HepG2 (cell line): ENCODE measurements around the gene TMEM253. TPM values are rescaled to one million over a fixed set of nuclear protein-coding genes. Genes with fewer than 3 reads are reported as not detected.

Experiments
- ELF1 ChIP-seq: sonication (generic); formaldehyde crosslinking; IDR thresholded peaks from 2 replicates; pipeline ENCODE4 v1.4.0; 2020; ENCODE audit warnings: missing genetic modification reagents
- FOXJ3 ChIP-seq: sonication (generic); formaldehyde crosslinking; IDR thresholded peaks from 2 replicates; pipeline ENCODE4 v1.4.0; 2020; ENCODE audit warnings: missing genetic modification reagents, mild to moderate bottlenecking, borderline replicate concordance
- HDAC6 ChIP-seq: fragments of 200-600 bp; sonication (generic); IDR thresholded peaks from 2 replicates; pipeline ENCODE4 v1.7.0; 2017; ENCODE audit warnings: mild to moderate bottlenecking, antibody characterized with exemption, low read length, low read depth
- MTA1 ChIP-seq: sonication (generic); formaldehyde crosslinking; IDR thresholded peaks from 2 replicates; pipeline ENCODE4 v1.4.0; 2020; ENCODE audit warnings: missing genetic modification reagents, mild to moderate bottlenecking, borderline replicate concordance
- MXI1 ChIP-seq: IDR thresholded peaks from 3 replicates; pipeline ENCODE4 v1.6.1; 2012; ENCODE audit warnings: low read depth, low read length, inconsistent platforms, borderline replicate concordance
- MYC ChIP-seq: sonication (generic); formaldehyde crosslinking; IDR thresholded peaks from 2 replicates; pipeline ENCODE4 v1.9.0; 2021; ENCODE audit warnings: missing genetic modification reagents, borderline replicate concordance
- RARG ChIP-seq: sonication (generic); formaldehyde crosslinking; IDR thresholded peaks from 2 replicates; pipeline ENCODE4 v1.4.0; 2020; ENCODE audit warnings: low read depth, mild to moderate bottlenecking, missing genetic modification reagents
- RBM22 ChIP-seq: fragments of 200-400 bp; formaldehyde crosslinking; optimal IDR thresholded peaks from 2 replicates; pipeline ENCODE3; 2017; ENCODE audit warnings: mild to moderate bottlenecking, low read length, moderate library complexity
- SNRNP70 ChIP-seq: fragments of 200-400 bp; formaldehyde crosslinking; IDR thresholded peaks from 2 replicates; pipeline ENCODE4 v1.6.1; 2017; ENCODE audit warnings: mild to moderate bottlenecking, low read depth, low read length, moderate library complexity
- SOX13 ChIP-seq, 3 experiments: fragments of 450-650 bp in 1 of 3; sonication (generic) in 1 of 3; formaldehyde crosslinking in 1 of 3; IDR thresholded peaks in 2 of 3; conservative IDR thresholded peaks in 1 of 3; 2 replicates each; pipeline versions ENCODE4 v1.5.0 to v1.6.1; 2016 to 2020; ENCODE audit warnings: antibody characterized with exemption in 1 of 3, mild to moderate bottlenecking in 1 of 3, missing compliant biosample characterization in 1 of 3, missing genetic modification reagents in 1 of 3, moderate library complexity in 1 of 3
- TFE3 ChIP-seq: IDR thresholded peaks from 2 replicates; pipeline ENCODE4 v1.6.1; 2016
- TMF1 ChIP-seq: sonication (generic); formaldehyde crosslinking; IDR thresholded peaks from 2 replicates; pipeline ENCODE4 v1.8.1; 2022; ENCODE audit warnings: low read depth, missing genetic modification reagents
- ZNF282 ChIP-seq: fragments of 450-650 bp; IDR thresholded peaks from 2 replicates; pipeline ENCODE4 v1.6.1; 2018; ENCODE audit not compliant: partially characterized antibody
- ZNF317 ChIP-seq: sonication (generic); formaldehyde crosslinking; IDR thresholded peaks from 2 replicates; pipeline ENCODE4 v1.5.0; 2020; ENCODE audit warnings: mild to moderate bottlenecking, missing genetic modification reagents
- ZNF432 ChIP-seq: sonication (generic); formaldehyde crosslinking; IDR thresholded peaks from 2 replicates; pipeline ENCODE4 v1.5.0; 2020; ENCODE audit warnings: missing genetic modification reagents, mild to moderate bottlenecking, borderline replicate concordance
- ZNF75D ChIP-seq: sonication (generic); formaldehyde crosslinking; IDR thresholded peaks from 2 replicates; pipeline ENCODE4 v1.8.1; 2023; ENCODE audit warnings: missing genetic modification reagents, mild to moderate bottlenecking, borderline replicate concordance
- polyA plus RNA-seq, 8 experiments: library from polyadenylated mRNA; depleted of rRNA in 3 of 8; stranded (reverse) in 7 of 8; unstranded in 1 of 8; fragments of >200 nt; fragmentation: Illumina TruSeq in 4 of 8; extraction: Trizol in 4 of 8; gene quantifications; 2 replicates each; pipeline versions ENCODE4 v1.2.1 to v1.2.3, GENCODE V29; 2011 to 2016; ENCODE audit warnings: low read depth in 4 of 8, missing spikeins in 1 of 8, mixed read lengths in 1 of 8; ENCODE audit not compliant: insufficient read depth in 1 of 8
- total RNA-seq, 5 experiments: library from RNA; depleted of rRNA; stranded (reverse); fragments of >200 nt; fragmentation: Illumina TruSeq; extraction: Trizol; gene quantifications; 2 replicates each; pipeline ENCODE4 v1.2.3, GENCODE V29; 2016; ENCODE audit warnings: low read depth in 1 of 5
- TF ChIP-seq, protein P1 (sequence below): sonication (generic); formaldehyde crosslinking; IDR thresholded peaks from 2 replicates; pipeline ENCODE4 v1.4.0; 2020; ENCODE audit warnings: missing genetic modification reagents
- TF ChIP-seq, protein P2 (sequence below): sonication (generic); formaldehyde crosslinking; IDR thresholded peaks from 2 replicates; pipeline ENCODE4 v1.5.0; 2020; ENCODE audit warnings: missing genetic modification reagents
- TF ChIP-seq, protein P3 (sequence below): sonication (generic); formaldehyde crosslinking; IDR thresholded peaks from 2 replicates; pipeline ENCODE4 v1.4.0; 2020; ENCODE audit warnings: missing genetic modification reagents; ENCODE audit errors: not compliant biosample characterization

TMEM253 gene
- total and polyA plus RNA-seq, 2 of the 13 experiments (the other 11 are each of a cell fraction or from before 2014, with no cell fraction given): 0.29 to 0.45 TPM

- TF ChIP-seq, protein P1, sequence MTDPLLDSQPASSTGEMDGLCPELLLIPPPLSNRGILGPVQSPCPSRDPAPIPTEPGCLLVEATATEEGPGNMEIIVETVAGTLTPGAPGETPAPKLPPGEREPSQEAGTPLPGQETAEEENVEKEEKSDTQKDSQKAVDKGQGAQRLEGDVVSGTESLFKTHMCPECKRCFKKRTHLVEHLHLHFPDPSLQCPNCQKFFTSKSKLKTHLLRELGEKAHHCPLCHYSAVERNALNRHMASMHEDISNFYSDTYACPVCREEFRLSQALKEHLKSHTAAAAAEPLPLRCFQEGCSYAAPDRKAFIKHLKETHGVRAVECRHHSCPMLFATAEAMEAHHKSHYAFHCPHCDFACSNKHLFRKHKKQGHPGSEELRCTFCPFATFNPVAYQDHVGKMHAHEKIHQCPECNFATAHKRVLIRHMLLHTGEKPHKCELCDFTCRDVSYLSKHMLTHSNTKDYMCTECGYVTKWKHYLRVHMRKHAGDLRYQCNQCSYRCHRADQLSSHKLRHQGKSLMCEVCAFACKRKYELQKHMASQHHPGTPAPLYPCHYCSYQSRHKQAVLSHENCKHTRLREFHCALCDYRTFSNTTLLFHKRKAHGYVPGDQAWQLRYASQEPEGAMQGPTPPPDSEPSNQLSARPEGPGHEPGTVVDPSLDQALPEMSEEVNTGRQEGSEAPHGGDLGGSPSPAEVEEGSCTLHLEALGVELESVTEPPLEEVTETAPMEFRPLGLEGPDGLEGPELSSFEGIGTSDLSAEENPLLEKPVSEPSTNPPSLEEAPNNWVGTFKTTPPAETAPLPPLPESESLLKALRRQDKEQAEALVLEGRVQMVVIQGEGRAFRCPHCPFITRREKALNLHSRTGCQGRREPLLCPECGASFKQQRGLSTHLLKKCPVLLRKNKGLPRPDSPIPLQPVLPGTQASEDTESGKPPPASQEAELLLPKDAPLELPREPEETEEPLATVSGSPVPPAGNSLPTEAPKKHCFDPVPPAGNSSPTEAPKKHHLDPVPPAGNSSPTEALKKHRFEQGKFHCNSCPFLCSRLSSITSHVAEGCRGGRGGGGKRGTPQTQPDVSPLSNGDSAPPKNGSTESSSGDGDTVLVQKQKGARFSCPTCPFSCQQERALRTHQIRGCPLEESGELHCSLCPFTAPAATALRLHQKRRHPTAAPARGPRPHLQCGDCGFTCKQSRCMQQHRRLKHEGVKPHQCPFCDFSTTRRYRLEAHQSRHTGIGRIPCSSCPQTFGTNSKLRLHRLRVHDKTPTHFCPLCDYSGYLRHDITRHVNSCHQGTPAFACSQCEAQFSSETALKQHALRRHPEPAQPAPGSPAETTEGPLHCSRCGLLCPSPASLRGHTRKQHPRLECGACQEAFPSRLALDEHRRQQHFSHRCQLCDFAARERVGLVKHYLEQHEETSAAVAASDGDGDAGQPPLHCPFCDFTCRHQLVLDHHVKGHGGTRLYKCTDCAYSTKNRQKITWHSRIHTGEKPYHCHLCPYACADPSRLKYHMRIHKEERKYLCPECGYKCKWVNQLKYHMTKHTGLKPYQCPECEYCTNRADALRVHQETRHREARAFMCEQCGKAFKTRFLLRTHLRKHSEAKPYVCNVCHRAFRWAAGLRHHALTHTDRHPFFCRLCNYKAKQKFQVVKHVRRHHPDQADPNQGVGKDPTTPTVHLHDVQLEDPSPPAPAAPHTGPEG: peak; percentile 93
- peak; percentile 98 for TF ChIP-seq MTA1 (CRISPR knock-in tag)
- TF ChIP-seq, protein P2, sequence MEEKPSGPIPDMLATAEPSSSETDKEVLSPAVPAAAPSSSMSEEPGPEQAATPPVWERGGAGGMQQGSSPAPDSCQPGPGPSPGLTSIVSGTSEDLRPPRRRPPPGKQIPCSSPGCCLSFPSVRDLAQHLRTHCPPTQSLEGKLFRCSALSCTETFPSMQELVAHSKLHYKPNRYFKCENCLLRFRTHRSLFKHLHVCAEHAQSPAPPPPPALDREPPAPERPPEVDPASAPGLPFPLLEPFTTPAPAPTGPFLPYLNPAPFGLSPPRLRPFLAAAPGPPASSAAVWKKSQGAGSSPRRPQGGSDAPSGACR (CRISPR knock-in tag): peak; percentile 97
- peak; percentile 100 for TF ChIP-seq TMF1 (CRISPR knock-in tag)
- TF ChIP-seq, protein P3, sequence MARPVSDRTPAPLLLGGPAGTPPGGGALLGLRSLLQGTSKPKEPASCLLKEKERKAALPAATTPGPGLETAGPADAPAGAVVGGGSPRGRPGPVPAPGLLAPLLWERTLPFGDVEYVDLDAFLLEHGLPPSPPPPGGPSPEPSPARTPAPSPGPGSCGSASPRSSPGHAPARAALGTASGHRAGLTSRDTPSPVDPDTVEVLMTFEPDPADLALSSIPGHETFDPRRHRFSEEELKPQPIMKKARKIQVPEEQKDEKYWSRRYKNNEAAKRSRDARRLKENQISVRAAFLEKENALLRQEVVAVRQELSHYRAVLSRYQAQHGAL: peak; percentile 26
- no peak for TF ChIP-seq HDAC6
- peak; percentile 93 for TF ChIP-seq ZNF317 (CRISPR knock-in tag)
- TF ChIP-seq ZNF432 (CRISPR knock-in tag): 0 out of 2 replicates have a peak, but pooled peaks have one; percentile 72
- TF ChIP-seq ZNF75D (CRISPR knock-in tag): peak; percentile 36; the same call in 1 of the 2 replicates
- TF ChIP-seq FOXJ3 (CRISPR knock-in tag): peak; percentile 12
- peak; percentile 91 for TF ChIP-seq MYC (CRISPR knock-in tag)
- TF ChIP-seq RBM22: peak; percentile 95
- TF ChIP-seq ELF1 (CRISPR knock-in tag): peak; percentile 75
- TF ChIP-seq SOX13 (IDR thresholded peaks at IDR 0.05): peak; percentile 36; the same call in 1 of the 2 replicates
- TF ChIP-seq SOX13 (CRISPR knock-in tag; conservative IDR thresholded peaks at IDR 0.05 in 1 of 2, IDR thresholded peaks at IDR 0.05 in 1 of 2): peak in 1 of 2 experiments; percentile 66; a peak in 3 of 4 replicates
- no peak for TF ChIP-seq SNRNP70
- peak; percentile 95 for TF ChIP-seq TFE3 (CRISPR knock-in tag)
- TF ChIP-seq MXI1: peak; percentile 42
- no peak for TF ChIP-seq ZNF282
- no peak for TF ChIP-seq RARG
Observed at GRCh38 chr14:21103710-21104447, 3.0 kb downstream of the TMEM253 start (continued).
